Measurements from ENCODE around the gene ADSL.
"Not testable (repeated sequence)": the region's sequence is repeated elsewhere in the genome, so short reads cannot be mapped to it uniquely, and the experiment has no call there.

The ADSL gene

DNA sequence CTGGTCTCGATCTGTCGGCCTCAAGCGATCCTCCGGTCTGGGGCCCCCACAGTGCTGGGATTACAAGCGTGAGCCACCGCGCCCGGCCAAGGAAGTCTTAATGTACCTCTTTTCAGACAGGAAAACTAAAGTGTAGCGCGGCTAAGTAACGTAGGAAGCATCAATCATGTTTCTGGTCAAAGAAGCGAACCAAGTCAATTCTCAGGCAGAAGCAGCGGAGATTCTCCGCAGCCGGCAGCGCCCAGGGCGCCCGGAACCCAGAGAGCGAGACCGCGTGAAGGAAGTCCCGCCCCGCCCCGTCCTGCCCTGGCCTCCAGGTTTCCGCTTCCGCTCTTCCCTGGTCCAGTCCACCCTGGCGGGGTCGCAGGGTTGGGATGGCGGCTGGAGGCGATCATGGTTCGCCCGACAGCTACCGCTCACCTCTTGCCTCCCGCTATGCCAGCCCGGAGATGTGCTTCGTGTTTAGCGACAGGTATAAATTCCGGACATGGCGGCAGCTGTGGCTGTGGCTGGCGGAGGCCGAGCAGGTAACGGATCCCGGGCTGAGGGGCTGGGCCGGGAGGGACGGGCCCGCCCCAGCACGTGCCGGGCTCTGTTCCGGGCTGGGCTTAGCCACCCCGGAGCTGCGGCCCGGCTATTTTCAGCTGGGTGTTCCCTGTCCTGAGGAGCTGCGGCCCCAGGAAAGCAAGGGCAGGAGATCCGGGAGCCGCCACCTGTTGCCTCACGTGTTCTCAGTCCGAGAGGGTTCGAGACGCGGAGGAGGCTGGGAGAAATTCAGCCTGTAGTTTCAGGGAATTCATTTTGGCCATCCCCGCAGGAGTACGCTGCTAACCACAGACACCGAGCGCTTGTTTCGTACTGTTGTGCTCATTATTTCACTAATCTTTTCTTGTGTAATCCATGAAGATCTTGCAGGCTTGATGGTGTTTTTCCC is at the start of gene ADSL:
TSS of gene ADSL (plus strand) at position 316 of the 934 bp plus-strand sequence. CDS start at position 375, 59 bp downstream.
- peak; percentile 82 for DNase-seq (ENCODE audit: low read depth)

DNA sequence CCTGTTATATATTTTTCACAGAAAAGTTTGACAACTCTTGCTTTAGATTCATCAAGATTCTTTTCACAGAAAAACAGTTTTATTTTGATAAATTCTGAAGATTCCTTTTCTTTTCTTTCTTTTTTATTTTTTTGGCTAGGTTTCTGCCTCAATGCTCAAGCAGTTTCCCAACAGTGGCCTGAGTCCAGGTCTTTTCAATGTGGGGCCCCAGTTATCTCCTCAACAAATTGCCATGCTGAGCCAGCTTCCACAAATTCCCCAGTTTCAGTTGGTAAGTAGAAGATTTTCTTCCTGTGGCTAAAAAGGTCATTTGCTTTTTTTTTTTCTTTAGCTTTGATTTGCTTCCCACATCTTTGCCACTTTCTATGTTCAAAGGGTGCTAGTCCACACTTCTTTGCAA is 46.0 kb upstream of the ADSL start:
- DNase-seq (ENCODE audit: low read depth) = no peak

DNA sequence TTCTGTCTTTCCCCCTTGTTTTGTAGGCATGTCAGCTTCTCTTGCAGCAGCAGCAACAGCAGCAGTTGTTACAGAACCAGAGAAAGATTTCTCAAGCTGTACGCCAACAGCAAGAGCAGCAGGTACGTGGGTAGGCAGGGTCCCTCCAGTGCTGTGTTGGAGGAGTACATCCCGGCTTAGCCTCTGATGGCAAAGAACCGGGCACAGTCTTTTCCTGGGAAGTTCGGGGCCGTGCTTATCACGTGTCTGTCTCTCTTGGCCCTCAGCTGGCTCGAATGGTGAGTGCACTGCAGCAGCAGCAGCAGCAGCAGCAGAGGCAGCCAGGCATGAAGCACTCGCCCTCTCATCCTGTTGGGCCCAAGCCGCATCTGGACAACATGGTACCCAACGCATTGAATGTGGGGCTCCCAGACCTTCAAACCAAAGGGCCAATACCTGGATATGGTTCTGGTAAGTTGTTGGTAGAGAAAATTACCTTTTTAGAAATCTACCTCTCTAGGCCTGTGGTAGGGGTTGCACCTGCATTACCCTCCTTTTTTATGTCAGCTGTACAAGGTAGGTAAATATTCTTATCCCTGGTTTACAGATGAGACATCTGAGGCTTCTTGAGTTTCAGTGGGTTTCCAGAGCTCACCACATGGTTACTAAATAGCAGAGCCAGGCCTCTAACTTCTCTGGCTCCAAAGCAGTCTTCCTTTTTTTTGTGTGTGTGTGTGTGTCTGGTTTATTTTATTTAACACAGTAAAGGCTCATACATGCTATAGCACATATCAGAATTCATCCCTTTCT is 45.2 kb upstream of the ADSL start:
- no peak for DNase-seq (ENCODE audit: low read depth)

DNA sequence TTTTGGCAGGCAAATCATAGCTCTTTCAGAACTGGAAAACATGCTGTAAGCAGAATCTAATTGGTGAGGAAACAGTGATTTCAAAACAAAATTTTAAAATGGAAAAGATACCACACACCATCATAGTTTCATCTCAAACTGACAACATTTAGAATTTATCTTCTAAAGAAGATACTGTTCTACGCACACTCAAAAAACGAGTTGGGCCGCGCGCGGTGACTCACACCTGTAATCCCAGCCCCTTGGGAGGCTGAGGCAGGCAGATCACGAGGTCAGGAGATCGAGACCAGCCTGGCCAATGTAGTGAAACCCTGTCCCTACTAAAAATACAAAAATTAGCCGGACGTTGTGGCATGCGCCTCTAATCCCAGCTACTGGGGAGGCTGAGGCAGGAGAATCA is 44.2 kb upstream of the ADSL start:
- DNase-seq (ENCODE audit: low read depth) = no peak

DNA sequence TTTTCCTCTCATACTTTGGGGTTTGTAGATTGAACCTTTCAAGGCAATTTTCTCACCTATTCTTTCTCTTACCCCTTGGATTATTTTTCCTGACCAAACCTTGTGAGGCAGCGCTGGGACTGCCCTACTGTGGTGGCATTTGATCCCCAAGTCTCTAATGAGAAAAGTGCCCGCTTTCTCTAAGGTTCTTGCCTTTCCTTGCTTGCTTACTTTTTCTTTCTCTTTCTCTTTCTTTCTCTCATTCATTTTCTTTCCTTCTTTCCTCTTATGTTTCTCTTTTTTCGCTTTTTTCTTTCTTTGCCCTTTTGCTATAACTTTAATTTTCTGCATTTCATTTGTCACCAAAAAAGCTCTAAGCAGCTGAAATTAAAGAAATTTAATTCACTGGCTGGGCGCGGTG is 40.7 kb upstream of the ADSL start:
- DNase-seq (ENCODE audit: low read depth) = no peak

DNA sequence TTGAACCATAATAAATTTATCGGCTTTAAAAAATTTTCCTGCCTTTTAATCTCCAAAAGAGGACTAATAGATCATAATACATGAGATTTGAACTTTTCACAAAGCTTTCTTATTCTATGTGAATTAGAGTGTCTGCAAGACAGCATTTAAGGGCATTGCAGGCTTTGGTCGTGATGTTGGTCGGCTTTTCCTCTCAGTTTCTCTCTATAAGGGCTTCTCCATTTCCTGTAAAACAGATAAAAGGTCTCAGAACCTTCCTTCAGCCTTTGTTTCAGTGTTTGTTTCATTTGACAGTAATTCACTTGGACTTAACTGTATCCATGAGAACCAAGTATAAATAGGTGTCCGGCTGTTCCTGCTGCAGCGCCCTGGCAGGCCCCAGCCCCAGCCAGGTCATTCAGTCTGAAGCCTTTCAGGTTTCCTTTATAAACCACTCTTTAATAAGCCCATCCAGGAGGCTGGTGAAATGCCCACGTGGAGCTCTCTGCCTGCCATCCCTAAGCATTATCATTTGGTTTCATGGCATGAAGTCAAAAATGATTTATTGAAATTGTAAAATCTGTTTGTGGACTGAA is 37.2 kb upstream of the ADSL start:
- DNase-seq (ENCODE audit: low read depth) = no peak

DNA sequence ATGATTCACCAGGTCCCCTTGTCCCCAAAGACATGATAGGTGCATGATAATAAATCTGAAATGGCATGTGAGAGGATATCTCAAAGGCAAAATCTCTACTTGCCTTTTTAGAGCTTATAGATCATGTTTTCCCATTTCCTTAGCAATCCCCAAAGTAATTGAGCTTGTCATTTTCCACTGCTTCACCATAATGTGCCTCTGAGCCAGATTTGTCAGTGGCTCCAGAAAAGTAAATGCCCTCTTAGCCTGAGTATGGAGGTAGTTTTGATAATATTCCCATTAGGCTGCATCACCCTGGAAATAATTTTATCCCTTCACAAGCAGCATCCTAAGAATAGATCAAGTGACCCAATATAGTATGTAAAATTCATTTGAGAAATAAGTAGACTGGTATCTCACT is 36.7 kb upstream of the ADSL start:
- DNase-seq (ENCODE audit: low read depth) = no peak

DNA sequence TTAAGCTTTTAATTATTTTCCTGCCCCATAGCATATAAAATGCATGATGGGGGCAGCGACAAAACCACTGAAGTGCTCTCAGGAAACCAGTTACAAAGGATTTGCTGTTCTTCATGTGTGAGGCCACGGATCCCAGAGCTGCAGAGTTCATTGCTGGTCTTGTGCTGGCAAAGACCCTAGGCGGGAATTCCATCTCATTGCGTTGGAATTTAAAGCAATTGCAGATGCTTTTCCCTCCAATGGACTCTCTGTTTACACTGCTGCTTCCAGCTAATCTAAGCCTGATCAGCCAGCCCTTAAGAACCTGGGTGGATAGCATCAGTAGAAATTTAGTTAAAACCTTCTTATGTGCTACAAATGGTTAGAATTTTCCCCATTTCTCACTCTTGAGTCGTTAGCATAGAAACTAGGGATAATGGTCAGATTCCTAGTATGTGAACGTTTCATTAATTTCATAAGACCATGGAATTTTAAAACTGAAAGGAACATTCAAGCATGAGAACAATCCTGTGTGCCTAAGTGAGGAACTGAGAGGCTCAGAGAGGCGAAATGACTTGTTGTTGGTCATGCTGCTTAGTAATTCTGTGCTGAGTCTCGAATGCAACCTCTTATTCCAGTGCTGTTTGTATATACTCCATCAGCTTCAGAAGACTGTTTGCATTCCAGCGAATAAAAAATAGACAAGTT is 36.1 kb upstream of the ADSL start:
- no peak for DNase-seq (ENCODE audit: low read depth)

DNA sequence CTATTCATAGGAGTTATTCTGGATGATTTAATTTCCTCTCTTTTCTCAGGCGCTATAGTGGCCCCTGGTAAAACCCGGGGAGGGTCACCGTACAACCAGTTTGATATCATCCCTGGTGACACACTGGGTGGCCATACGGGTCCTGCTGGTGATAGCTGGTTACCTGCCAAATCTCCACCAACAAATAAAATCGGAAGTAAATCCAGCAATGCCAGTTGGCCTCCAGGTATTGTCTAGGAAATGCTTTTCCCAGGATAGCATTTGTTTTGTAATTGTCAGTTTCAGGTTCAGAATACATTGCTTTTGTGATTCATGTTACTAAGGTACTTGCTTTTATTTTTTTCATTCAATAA is 35.6 kb upstream of the ADSL start:
- DNase-seq (ENCODE audit: low read depth) = no peak

DNA sequence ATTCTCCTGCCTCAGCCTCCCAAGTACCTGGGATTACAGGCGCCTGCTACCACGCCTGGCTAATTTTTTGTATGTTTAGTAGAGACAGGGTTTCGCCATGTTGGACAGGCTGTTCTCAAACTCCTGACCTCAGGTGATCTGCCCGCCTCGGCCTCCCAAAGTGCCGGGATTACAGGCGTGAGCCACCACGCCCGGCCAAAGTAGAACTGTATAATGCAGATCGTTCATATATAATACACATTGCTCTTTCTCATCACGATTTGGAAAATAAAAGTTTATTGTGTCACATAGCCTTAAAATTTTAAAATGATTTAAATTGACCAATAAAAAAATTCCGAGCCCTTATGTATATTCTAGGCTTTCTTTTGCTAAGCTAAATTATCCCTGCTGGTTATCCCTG is 34.7 kb upstream of the ADSL start:
- not testable (repeated sequence) for DNase-seq (ENCODE audit: low read depth)

DNA sequence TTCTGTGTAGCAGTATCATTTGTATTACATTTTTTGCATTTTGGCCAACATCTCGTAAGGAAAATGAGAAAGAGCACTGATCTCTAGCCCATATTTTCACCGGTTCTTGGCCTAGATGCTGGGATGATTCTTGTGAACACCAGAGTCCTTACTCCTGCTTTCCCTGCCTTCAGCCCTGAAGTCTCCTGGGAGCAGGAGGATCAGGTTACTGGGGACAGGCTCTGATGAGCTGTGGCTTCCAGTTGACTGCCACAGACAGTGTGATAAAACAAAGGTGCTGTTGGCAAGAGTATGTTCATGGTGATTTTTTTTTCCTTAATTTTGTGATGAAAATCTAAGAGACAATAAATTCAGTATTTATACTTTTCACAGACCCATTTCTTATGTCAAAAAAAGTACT is 34.2 kb upstream of the ADSL start:
- DNase-seq (ENCODE audit: low read depth) = no peak

DNA sequence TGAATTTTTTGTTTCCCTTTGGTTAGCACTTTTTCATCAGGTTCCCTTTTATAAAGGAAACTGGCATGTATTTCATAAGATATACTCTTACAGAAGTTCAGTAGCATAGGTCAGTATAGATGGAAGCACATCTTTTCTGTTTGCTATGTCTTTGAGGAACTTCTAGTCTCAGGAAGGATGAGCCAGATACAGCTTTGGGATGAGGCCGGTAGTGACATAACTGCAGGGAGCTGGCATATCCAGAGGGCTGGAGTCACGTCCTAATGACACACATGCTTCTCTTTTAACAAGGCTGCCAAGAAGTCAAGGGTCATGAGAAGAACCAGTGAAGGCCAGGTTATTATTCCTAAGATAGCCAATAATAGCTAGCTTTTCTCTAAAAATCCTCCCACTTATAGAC is 33.3 kb upstream of the ADSL start:
- no peak for DNase-seq (ENCODE audit: low read depth)

DNA sequence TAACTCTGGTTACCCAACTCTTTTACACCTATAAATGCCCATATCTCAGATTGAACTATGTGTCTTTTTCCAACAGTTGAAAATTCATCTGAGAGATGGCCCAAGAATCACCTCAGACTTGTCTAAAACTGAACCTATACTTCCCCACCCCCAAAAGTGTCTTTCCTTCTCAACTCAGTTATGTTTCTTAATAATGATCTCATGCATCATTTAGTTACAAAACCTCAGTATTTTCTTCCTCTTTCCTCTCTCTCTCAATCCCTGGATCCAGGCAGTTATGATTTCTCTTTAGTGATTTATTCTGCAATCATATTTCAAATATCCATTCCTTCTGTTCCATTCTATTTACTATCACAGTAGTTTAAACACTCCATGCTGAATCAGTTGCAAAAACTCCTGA is 32.3 kb upstream of the ADSL start:
- DNase-seq (ENCODE audit: low read depth) = no peak

DNA sequence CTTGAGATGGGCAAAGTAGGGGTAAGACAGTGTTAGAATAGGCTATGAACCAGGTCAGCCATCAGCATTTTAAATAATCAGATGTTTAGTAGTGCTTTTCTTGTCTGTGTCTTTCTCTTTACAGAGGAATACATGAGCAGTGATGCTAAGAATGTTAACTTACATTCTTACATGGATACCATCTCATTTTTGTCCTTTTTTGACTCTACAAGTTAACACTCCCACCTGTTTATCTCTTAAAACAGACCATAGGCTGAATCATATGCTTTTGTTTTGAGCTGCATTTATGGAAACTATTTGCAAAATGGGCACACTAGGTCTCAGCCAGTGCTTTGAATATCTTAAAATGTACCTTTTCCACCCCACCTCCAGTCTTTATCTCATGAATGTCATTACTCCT is 25.6 kb upstream of the ADSL start:
- no peak for DNase-seq (ENCODE audit: low read depth)

DNA sequence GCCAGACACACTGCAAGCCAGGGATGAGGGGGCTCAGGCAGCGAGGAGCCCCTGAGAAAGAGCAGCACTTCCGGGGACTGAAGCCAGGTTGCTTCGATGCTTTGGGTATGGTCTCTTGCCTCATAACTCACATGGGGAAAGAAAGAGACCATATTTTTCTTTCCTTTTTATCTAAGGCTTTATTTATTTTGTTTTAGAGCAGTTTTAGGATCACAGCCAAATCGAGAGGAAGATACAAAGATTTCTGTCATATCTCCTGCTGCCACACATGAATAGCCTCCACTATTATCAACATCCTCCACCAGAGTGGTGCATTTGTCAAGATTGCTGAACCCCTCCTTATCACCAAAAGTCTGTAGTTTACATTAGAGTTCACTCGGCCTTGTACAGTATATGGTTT is 24.3 kb upstream of the ADSL start:
- DNase-seq (ENCODE audit: low read depth) = no peak

DNA sequence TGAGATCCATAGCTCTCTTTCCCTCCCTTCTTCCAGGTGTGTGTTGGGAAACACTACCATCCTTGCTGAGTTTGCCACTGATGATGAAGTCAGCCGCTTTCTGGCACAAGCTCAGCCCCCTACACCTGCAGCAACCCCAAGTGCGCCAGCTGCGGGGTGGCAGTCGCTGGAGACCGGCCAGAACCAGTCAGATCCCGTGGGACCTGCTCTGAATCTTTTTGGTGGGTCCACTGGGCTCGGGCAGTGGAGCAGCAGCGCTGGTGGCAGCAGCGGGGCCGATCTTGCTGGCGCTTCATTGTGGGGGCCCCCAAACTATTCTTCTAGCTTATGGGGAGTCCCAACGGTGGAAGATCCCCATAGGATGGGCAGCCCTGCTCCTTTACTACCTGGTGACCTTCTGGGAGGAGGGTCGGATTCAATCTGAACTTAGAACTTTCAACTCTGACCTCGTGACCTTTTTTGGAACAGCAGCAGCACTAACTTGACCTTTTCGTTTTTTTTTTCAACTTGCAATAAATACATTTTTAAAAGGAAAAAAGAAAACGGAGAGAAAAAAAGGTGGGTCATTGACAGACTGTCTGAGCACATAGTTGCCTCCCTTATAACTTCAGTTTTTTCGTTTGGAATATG is 23.4 kb upstream of the ADSL start:
- DNase-seq (ENCODE audit: low read depth) = no peak

DNA sequence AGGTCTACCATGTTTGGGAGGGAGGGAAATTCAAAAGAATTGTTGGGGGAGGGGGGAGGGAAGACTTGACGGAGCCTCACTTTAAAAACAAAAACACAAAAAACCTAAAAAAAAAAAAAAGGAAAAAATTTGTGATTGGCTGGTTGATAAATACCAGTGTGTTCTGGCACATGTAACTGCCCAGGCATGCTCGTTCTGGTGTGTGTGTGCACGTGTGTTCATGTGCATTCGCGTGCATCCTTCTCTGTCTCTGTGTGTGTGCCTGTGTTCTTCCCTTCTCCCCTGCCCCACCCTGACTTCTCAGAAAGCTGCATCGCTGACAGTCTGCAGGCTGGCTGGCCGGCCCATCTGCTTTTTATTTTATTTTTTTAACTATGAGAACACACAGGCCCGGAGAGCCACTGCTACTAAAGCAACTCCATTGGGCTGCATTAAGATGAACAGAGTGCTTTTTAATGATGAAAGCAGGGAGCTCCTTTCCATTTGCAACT is 22.6 kb upstream of the ADSL start:
- DNase-seq (ENCODE audit: low read depth) = no peak

DNA sequence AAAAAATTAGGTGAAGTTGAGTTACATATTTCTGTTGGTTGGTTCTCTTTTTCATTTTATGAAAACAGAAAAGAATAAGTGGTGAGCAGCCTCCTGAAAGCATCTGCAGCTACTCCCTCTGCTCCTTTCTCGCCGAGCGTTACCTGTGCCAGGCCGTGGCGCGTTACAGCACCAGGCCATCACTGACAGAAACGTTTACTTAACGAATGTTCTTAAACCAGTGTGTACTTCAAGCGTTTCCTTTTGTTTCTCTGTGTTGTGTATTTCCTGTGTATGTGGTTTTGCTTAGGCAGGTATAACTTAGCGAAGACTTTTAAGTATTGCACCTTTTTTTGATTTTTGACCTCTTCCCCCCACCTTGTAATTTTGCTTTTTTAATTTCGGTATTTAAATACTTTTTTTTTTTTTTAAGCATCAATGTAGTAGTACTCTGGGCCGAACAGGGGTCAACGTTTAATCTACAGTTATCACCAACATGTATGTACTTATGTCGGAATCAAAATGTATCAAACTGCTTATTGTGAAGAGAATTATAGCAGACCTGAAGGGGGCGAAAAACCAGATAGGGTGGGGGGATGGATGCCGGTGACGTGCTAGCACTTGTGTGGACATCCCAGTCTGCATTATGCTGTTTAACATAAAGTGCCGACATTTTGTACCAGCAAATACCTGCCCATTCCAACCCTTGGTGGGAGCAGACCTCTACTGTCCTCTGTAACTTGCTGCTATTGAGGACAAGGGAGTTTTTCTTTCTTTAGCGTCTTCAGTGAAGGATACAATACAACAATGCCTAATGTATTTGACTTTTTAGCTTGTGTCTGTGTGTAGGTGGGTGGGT is 21.6 kb upstream of the ADSL start:
- DNase-seq (ENCODE audit: low read depth) = peak; percentile 25

DNA sequence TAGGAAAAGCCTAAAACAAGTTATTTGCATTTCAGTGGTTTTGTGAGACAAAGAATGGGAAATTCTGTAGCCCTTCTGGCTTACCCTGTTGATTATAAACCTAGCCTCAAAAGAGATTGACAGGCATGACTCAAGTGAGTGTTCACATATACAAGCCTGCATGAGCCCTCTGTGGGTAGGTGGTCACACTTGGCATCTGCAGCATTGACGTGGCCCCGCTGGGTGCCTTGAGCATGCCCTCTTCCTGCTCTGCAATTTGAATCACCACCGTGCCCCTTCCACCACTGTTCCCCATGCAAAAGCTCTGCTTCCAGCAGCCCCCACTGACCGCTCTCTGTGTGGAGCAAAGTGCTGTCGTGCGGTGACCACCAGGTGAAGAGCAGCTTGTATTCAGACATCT is 21.0 kb upstream of the ADSL start:
- DNase-seq (ENCODE audit: low read depth) = peak; percentile 53

DNA sequence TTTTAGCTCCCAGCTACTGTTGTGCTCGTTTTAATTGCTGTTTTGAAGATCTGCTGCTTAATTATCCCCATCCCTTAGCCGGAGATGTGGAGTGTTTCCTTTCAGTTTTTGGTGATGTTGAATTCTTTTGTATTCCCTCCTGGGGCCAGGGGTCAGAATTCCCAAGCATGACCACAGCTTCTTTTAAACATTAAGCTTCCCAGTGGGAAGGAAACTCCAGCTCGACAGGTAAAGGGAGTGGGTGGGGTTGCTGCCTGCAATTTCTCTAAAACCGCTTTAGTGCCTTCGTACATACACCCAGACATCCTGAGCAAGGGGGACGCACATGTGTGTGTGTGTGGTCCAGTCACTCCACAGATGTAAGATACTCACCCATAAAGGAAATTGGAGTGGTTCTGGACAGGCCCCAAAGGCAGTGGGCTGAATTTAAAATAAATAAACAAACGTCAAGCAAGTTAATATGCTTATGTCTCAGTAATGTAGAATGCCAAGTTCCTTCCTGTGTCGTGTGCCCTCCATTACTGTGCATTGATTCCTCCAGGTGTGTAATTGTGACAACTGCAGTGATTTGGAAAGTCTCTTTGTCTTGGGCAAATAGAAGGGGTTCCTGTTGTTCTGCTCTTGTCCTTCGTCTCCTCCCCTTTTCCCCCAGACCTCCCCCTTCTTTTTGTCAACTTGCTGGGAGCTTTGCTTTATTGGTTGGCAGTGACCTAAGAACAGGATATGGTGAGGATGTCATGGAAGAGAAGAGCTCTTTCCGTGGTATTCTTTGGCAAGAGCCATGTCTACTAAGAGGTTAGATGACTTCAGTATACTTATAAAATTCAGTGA is 19.2 kb upstream of the ADSL start:
- DNase-seq (ENCODE audit: low read depth) = no peak
